WTC11 (cell line): ENCODE results near the gene PRDM15. TPM values are rescaled to one million over a fixed set of nuclear protein-coding genes. Genes with fewer than 3 reads are reported as not detected.

Experiments used
- ATAC-seq: fragments of 200-7000 bp; cut with Tn5 transposase; 2 replicates; pipeline ENCODE4 v1.10.0; 2021; ENCODE audit warnings: mild to moderate bottlenecking, moderate library complexity
- CTCF ChIA-PET: fragments of 300-600 bp; sonication (Branson Sonifier 250); formaldehyde crosslinking; loops from one replicate; lab custom pipeline; 2021; ENCODE audit warnings: antibody characterized with exemption; lab: Charles Lee
- POLR2A ChIA-PET: fragments of 350-600 bp; sonication (Branson Sonifier 250); formaldehyde crosslinking; loops from one replicate; lab custom pipeline; 2021; ENCODE audit warnings: antibody characterized with exemption; lab: Charles Lee
- DNase-seq: peaks from one replicate; pipeline ENCODE4 v3.0.0; 2021; ENCODE audit warnings: low spot score
- H3K27ac Mint-ChIP-seq: 2 replicates; pipeline ENCODE4 v1.8.0; 2021; ENCODE audit warnings: mixed read lengths
- H3K27me3 Mint-ChIP-seq: 2 replicates; pipeline ENCODE4 v1.8.0; 2021; ENCODE audit warnings: low read depth, mild to moderate bottlenecking, moderate library complexity, mixed read lengths
- H3K36me3 Mint-ChIP-seq: 2 replicates; pipeline ENCODE4 v1.8.0; 2021; ENCODE audit warnings: mixed read lengths
- H3K4me1 Mint-ChIP-seq: 2 replicates; pipeline ENCODE4 v1.8.0; 2022; ENCODE audit warnings: mixed read lengths
- H3K4me3 Mint-ChIP-seq: 2 replicates; pipeline ENCODE4 v1.8.0; 2021; ENCODE audit warnings: mild to moderate bottlenecking, moderate library complexity, mixed read lengths
- H3K9me3 Mint-ChIP-seq: 2 replicates; pipeline ENCODE4 v1.8.0; 2021; ENCODE audit warnings: mixed read lengths
- CBFB ChIP-seq: sonication (generic); formaldehyde crosslinking; IDR thresholded peaks from 2 replicates; pipeline ENCODE4 v1.8.1; 2022; ENCODE audit warnings: mild to moderate bottlenecking, low read depth, missing genetic modification reagents
- CREM ChIP-seq: sonication (generic); formaldehyde crosslinking; IDR thresholded peaks from 2 replicates; pipeline ENCODE4 v1.8.1; 2022; ENCODE audit warnings: mild to moderate bottlenecking, missing genetic modification reagents, moderate library complexity
- FOXJ3 ChIP-seq: sonication (generic); formaldehyde crosslinking; IDR thresholded peaks from 2 replicates; pipeline ENCODE4 v1.9.0; 2021; ENCODE audit warnings: missing genetic modification reagents, mild to moderate bottlenecking, borderline replicate concordance
- NR1H2 ChIP-seq: sonication (generic); formaldehyde crosslinking; IDR thresholded peaks from 2 replicates; pipeline ENCODE4 v1.9.0; 2021; ENCODE audit warnings: mild to moderate bottlenecking, moderate library complexity, missing genetic modification reagents
- OVOL2 ChIP-seq: fragments of 250-450 bp; sonication (Bioruptor Pico); IDR thresholded peaks from 2 replicates; pipeline ENCODE4 v1.9.0; 2021; ENCODE audit warnings: mild to moderate bottlenecking, borderline replicate concordance
- RELA ChIP-seq: sonication (generic); formaldehyde crosslinking; IDR thresholded peaks from 2 replicates; pipeline ENCODE4 v1.8.1; 2022; ENCODE audit warnings: missing genetic modification reagents, mild to moderate bottlenecking, borderline replicate concordance
- SMAD4 ChIP-seq: sonication (generic); formaldehyde crosslinking; IDR thresholded peaks from 2 replicates; pipeline ENCODE4 v1.8.0; 2022; ENCODE audit warnings: mild to moderate bottlenecking, missing genetic modification reagents
- TEAD1 ChIP-seq: sonication (generic); formaldehyde crosslinking; IDR thresholded peaks from 2 replicates; pipeline ENCODE4 v1.8.0; 2022; ENCODE audit warnings: mild to moderate bottlenecking, missing genetic modification reagents
- TP53 ChIP-seq: sonication (generic); formaldehyde crosslinking; IDR thresholded peaks from 2 replicates; pipeline ENCODE4 v1.8.1; 2023; ENCODE audit warnings: mild to moderate bottlenecking, missing genetic modification reagents
- ZNF121 ChIP-seq: sonication (generic); formaldehyde crosslinking; IDR thresholded peaks from 2 replicates; pipeline ENCODE4 v1.8.0; 2023; ENCODE audit warnings: missing genetic modification reagents
- ZNF138 ChIP-seq: sonication (generic); formaldehyde crosslinking; conservative IDR thresholded peaks from 2 replicates; pipeline ENCODE4 v1.8.1; 2022; ENCODE audit warnings: mild to moderate bottlenecking, moderate library complexity, missing genetic modification reagents
- ZNF317 ChIP-seq: sonication (generic); formaldehyde crosslinking; IDR thresholded peaks from 2 replicates; pipeline ENCODE4 v1.8.1; 2023; ENCODE audit warnings: low read depth, mild to moderate bottlenecking, moderate library complexity, missing genetic modification reagents, borderline replicate concordance
- ZNF671 ChIP-seq: fragments of 250-450 bp; sonication (Bioruptor Pico); IDR thresholded peaks from 2 replicates; pipeline ENCODE4 v1.8.0; 2021; ENCODE audit warnings: mild to moderate bottlenecking
- total RNA-seq: library from RNA; stranded (reverse); gene quantifications from 3 replicates; pipeline ENCODE4 v1.2.3, GENCODE V29; 2021
- TF ChIP-seq, protein P1 (sequence below): sonication (generic); formaldehyde crosslinking; IDR thresholded peaks from 2 replicates; pipeline ENCODE4 v1.8.1; 2023; ENCODE audit warnings: mild to moderate bottlenecking, moderate library complexity, missing genetic modification reagents
- TF ChIP-seq, protein P2 (sequence below): fragments of 250-450 bp; sonication (Bioruptor Pico); IDR thresholded peaks from 2 replicates; pipeline ENCODE4 v1.9.0; 2021; ENCODE audit warnings: mild to moderate bottlenecking
- TF ChIP-seq, protein P3 (sequence below): fragments of 250-450 bp; sonication (Bioruptor Pico); IDR thresholded peaks from 2 replicates; pipeline ENCODE4 v1.9.0; 2021; ENCODE audit warnings: moderate library complexity, mild to moderate bottlenecking, inconsistent platforms, borderline replicate concordance
- TF ChIP-seq, protein P4 (sequence below): sonication (generic); formaldehyde crosslinking; IDR thresholded peaks from 2 replicates; pipeline ENCODE4 v1.8.0; 2022; ENCODE audit warnings: mild to moderate bottlenecking, missing genetic modification reagents
- TF ChIP-seq, protein P5 (sequence below): fragments of 200-600 bp; IDR thresholded peaks from 2 replicates; pipeline ENCODE4 v1.8.0; 2022; ENCODE audit warnings: antibody characterized with exemption

The PRDM15 gene
- total RNA-seq, 1 experiment from 2014 or later: 12.9 TPM

DNA sequence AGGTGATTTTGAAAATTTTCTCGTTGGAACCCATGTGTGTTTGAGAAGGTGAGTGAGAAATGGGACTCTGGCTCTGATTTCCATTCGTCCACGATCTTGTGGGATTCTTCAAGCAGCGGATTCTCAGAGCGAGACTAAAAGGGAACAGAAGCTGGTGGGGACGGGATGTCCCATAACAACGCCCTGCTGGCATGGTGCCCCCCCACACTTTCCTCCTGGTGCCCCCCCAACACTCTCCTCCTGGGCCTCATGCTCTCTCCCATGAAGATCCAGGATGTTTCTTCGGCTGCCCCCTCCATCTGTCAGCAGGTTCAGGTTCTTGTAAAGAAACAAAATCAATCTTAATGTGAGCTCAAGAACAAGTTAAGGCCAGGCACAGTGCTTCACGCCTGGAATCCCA is 29.1 kb downstream of the PRDM15 start:
- ChIA-PET POLR2A (no interaction called here), CTCF (interaction anchor here (1.1 to 4.9 kb wide), 2 partner anchors 33 to 54 kb away, joined by 3 to 30 read pairs; no protein-coding TSS in a partner anchor)
- Mint-ChIP-seq H3K36me3 (peaks cover 11% of the 10 kb centered on the region), H3K27me3 (no peaks in the 10 kb centered on the region), H3K4me3 (no peak overlapping the region), H3K4me1 (peaks cover 7% of the 10 kb centered on the region), H3K27ac (no peak overlapping the region; the same call in 1 of the 2 replicates), H3K9me3 (no peaks in the 10 kb centered on the region)
- ATAC-seq (no peak), DNase-seq (no peak)
- TF ChIP-seq ZNF317: no peak
- TF ChIP-seq TP53: no peak
- TF ChIP-seq OVOL2 (CRISPR knock-in tag): no peak
- TF ChIP-seq SMAD4 (CRISPR knock-in tag): no peak
- TF ChIP-seq FOXJ3 (CRISPR knock-in tag): no peak
- TF ChIP-seq ZNF671 (CRISPR knock-in tag): no peak

DNA sequence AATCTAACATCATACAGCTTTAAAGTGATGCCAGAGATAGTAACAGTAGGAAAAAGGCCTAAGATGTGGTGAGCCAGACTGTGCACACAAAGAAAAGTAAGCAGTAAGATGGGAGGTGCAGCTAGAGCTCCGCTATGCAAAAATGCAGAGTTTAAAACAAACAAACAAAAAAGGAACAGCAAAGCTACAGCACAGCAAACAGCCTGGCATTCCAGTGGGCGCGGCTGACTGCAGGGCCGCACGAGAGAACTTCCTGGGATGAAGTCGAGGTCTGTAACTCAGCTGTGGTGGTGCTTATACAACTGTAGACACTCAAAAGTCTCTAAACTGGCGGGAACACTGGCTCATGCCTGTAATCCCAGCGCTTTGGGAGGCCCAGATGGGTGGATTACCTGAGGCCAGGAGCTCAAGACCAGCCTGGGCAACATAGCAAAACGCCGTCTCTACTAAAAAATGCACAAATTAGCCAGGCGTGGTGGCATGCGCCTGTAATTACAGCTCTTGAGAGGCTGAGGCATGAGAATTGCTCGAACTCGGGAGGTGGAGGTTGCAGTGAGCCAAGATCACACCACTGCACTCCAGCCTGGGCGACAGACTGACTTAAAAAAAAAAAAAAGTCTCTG is 30.1 kb downstream of the PRDM15 start:
- ChIA-PET CTCF (interaction anchor here (0.6 to 4.9 kb wide), 5 partner anchors 8 to 237 kb away, joined by 3 to 30 read pairs (median 4); no protein-coding TSS in a partner anchor), POLR2A (no interaction called here)
- TF ChIP-seq, protein P1, sequence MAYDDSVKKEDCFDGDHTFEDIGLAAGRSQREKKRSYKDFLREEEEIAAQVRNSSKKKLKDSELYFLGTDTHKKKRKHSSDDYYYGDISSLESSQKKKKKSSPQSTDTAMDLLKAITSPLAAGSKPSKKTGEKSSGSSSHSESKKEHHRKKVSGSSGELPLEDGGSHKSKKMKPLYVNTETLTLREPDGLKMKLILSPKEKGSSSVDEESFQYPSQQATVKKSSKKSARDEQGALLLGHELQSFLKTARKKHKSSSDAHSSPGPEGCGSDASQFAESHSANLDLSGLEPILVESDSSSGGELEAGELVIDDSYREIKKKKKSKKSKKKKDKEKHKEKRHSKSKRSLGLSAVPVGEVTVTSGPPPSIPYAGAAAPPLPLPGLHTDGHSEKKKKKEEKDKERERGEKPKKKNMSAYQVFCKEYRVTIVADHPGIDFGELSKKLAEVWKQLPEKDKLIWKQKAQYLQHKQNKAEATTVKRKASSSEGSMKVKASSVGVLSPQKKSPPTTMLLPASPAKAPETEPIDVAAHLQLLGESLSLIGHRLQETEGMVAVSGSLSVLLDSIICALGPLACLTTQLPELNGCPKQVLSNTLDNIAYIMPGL: no peak
- TF ChIP-seq CBFB (CRISPR knock-in tag) (no peak), CREM (CRISPR knock-in tag) (no peak), ZNF138 (CRISPR knock-in tag) (no peak), NR1H2 (no peak), RELA (CRISPR knock-in tag) (no peak), ZNF671 (CRISPR knock-in tag) (no peak), ZNF121 (CRISPR knock-in tag) (no peak), TEAD1 (no peak)
- TF ChIP-seq, protein P2, sequence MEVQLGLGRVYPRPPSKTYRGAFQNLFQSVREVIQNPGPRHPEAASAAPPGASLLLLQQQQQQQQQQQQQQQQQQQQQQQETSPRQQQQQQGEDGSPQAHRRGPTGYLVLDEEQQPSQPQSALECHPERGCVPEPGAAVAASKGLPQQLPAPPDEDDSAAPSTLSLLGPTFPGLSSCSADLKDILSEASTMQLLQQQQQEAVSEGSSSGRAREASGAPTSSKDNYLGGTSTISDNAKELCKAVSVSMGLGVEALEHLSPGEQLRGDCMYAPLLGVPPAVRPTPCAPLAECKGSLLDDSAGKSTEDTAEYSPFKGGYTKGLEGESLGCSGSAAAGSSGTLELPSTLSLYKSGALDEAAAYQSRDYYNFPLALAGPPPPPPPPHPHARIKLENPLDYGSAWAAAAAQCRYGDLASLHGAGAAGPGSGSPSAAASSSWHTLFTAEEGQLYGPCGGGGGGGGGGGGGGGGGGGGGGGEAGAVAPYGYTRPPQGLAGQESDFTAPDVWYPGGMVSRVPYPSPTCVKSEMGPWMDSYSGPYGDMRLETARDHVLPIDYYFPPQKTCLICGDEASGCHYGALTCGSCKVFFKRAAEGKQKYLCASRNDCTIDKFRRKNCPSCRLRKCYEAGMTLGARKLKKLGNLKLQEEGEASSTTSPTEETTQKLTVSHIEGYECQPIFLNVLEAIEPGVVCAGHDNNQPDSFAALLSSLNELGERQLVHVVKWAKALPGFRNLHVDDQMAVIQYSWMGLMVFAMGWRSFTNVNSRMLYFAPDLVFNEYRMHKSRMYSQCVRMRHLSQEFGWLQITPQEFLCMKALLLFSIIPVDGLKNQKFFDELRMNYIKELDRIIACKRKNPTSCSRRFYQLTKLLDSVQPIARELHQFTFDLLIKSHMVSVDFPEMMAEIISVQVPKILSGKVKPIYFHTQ (CRISPR knock-in tag): no peak
- TF ChIP-seq, protein P3, sequence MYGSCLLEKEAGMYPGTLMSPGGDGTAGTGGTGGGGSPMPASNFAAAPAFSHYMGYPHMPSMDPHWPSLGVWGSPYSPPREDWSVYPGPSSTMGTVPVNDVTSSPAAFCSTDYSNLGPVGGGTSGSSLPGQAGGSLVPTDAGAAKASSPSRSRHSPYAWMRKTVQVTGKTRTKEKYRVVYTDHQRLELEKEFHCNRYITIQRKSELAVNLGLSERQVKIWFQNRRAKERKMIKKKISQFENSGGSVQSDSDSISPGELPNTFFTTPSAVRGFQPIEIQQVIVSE: no peak
- TF ChIP-seq, protein P4, sequence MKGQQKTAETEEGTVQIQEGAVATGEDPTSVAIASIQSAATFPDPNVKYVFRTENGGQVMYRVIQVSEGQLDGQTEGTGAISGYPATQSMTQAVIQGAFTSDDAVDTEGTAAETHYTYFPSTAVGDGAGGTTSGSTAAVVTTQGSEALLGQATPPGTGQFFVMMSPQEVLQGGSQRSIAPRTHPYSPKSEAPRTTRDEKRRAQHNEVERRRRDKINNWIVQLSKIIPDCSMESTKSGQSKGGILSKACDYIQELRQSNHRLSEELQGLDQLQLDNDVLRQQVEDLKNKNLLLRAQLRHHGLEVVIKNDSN (CRISPR knock-in tag): no peak
- TF ChIP-seq, protein P5, sequence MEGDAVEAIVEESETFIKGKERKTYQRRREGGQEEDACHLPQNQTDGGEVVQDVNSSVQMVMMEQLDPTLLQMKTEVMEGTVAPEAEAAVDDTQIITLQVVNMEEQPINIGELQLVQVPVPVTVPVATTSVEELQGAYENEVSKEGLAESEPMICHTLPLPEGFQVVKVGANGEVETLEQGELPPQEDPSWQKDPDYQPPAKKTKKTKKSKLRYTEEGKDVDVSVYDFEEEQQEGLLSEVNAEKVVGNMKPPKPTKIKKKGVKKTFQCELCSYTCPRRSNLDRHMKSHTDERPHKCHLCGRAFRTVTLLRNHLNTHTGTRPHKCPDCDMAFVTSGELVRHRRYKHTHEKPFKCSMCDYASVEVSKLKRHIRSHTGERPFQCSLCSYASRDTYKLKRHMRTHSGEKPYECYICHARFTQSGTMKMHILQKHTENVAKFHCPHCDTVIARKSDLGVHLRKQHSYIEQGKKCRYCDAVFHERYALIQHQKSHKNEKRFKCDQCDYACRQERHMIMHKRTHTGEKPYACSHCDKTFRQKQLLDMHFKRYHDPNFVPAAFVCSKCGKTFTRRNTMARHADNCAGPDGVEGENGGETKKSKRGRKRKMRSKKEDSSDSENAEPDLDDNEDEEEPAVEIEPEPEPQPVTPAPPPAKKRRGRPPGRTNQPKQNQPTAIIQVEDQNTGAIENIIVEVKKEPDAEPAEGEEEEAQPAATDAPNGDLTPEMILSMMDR: no peak
- Mint-ChIP-seq H3K36me3 (peaks cover 5% of the 10 kb centered on the region), H3K4me3 (no peak overlapping the region), H3K4me1 (peaks cover 9% of the 10 kb centered on the region), H3K27ac (no peak overlapping the region; the same call in 1 of the 2 replicates), H3K27me3 (no peaks in the 10 kb centered on the region), H3K9me3 (no peaks in the 10 kb centered on the region)
- ATAC-seq: no peak
- DNase-seq: no peak
